Stimulated activated CD4-positive, alpha-beta T cell treated with anti-CD3 and anti-CD28 coated beads, Interleukin-2, amount 100 ng/mL, for 4 hours (primary cell): ENCODE results near the gene NDOR1.

Source experiments
- DNase-seq: peaks from one replicate; pipeline ENCODE4 v3.0.0-alpha.2; 2020; ENCODE audit warnings: low read depth

Gene NDOR1

DNA sequence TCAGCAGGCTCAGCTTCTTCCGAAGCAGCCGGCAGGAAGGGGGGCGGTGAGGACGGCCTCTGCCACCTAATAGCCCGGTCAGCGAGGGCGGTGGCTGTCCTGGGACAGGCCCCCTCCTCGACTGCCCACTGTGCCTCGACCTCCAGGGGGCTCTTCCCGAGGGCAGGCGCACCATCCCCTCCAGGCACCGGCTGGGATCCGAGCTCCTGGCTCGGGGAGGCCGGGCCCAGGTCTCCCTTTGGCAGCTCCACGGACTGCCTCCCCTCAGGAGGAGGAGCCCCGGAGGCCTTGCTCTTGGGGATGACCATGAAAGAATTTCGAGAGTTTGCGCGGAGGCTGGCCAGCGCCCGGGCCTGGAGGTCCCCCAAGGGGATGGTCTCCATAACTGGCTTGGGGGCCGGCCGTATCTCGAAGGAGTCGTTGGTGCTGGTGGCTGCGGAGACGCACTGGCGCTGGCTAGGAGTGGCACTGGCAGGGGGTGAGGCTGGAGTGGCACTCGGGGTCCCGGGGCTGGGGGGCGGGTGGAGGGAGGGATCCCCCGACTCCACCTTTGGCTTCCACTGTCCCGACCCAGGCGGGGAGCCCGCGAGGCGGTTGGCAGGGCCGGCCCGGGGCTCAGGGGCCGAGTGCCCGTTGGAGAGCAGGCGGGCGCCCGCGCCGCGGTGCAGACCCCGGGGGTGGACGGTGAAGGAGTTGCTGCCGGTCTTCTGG is 5.9 kb upstream of the NDOR1 start:
- no peak for DNase-seq

GRCh38 chr9:137200311-137201204 is 4.9 kb upstream of the NDOR1 start, which contains the start of gene TPRN:
Gene TPRN (minus strand): TSS chr9:137200741. CDS start chr9:137200711, 30 bp downstream.
- peak; percentile 98 for DNase-seq

DNA sequence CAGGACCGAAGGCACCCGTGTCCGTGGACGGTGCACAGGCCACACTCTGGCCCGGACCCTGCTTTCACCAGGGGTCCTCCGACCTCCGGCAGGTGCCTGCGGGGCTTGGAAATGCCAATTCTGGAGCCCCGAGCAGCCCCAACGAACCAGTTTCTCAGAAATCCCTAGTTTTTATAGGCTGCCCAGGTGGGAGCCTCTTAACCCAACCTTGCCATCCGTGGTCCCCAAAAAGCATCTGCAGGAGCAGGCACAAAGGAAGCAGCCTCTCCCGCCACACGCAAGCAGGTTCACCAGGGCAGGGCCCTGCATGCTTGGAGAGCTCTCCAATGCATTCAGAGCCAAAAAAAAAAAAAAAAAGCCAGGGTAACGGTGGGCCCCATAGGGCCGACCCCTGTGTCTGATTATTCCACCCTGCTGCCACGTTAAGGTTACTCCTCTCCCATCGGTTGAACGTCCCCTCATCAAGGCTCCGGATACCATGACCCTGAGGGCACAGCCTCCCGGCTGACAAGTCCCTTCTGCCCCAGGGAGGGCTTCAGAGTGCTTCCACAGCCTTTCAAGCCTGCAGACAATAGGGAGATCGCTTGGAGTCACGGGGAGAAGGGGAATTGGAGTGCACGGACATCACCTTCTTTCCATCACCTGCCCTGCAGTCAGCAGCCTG is 4.2 kb upstream of the NDOR1 start:
- DNase-seq, result no peak

DNA sequence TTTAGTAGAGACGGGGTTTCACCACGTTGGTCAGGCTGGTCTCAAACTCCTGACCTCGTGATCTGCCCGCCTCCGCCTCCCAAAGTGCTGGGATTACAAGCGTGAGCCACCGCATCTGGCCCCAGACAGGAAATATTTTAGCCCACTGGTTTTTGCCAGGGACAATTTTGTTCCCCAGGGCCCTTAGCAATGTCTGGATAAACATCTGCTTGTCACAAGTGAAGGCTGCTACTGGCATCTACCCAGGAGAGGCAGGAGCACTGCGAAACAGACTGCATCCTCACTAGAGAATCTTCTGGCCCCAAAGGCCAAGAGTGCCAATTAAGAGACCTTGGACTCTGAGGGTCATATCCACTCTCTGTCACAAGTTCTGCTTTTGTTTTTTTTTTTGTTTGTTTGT is 2.5 kb upstream of the NDOR1 start:
- DNase-seq, result no peak

DNA sequence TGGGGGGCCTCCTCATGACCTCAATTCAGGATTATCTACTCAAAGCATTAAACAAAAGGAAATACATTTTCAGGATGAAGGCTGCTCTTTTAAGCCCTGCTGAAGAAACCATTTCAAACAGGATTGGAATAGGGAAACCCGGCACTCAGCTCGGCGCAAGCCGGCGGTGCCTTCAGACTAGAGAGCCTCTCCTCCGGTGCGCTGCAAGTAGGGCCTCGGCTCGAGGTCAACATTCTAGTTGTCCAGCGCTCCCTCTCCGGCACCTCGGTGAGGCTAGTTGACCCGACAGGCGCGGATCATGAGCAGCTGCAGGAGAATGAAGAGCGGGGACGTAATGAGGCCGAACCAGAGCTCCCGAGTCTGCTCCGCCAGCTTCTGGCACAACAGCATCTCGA is 772 bp upstream of the NDOR1 start:
- DNase-seq, result no peak

- no peak for DNase-seq
Measured at GRCh38 chr9:137206602-137207001, 1.1 kb downstream of the NDOR1 start.

- DNase-seq, result no peak
Measured at GRCh38 chr9:137211532-137211931, 6.0 kb downstream of the NDOR1 start.

DNA sequence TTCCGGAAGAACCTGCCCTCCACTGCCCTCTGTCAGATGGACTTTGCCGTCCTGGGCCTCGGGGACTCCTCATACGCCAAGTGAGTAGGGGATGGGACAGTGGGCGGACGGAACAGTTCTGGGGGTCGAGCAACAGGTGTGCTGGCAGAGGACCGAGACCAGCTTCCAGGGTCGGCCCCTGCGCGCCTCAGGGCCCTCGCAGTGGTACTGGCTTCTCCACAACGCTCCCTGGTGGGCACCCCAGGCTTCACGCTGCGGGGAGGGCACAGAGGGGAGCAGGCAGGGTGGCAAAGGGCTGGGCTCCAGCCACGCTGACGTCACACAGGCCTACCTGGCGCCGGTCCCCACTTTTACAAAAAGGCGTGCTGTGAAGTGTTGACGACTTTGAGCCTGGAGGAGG is 7.0 kb downstream of the NDOR1 start:
- DNase-seq, result no peak

DNA sequence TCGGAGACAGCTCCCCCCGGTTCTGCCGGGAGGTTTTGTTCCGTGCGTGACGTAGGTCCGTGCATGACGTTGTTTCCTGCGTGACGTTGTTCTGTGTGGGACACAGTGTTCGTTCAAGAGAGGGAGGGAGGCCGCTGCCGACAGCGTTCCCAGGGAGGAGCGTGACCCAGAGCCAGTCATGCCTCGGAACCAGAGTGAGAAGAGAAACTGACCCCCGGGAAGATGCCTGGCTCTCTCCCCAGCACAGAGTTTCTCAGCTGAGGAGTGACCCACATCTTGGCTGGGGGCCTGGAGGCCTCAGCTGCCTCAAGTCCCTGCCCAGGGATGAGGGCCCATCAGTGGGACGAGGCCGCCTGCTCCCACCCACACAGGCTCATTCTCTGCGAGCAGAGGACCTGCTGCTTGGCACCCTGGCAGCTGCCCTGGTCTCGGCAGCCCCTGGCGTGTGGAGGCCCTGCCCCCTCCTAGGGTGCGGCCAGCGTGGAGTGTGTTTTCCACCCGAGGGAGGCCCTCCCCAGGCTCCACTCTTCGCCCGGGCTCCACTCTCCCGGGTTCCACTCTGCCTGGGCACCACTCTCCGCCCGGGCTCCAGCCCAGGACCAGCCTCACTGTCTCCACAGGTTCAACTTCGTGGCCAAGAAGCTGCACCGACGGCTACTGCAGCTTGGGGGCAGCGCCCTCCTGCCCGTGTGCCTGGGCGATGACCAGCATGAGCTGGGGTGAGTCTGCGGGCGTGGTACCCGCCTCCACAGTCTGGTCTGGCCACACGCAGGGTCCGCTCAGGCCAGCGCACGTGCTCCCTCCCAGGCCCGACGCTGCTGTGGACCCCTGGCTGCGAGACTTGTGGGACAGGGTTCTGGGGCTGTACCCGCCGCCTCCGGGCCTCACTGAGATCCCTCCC is 7.9 kb downstream of the NDOR1 start:
- DNase-seq, result no peak

GRCh38 chr9:137214620-137215019 is 9.1 kb downstream of the NDOR1 start:
- DNase-seq, result no peak

- no peak for DNase-seq
Measured at GRCh38 chr9:137215196-137215986, 9.9 kb downstream of the NDOR1 start.

DNA sequence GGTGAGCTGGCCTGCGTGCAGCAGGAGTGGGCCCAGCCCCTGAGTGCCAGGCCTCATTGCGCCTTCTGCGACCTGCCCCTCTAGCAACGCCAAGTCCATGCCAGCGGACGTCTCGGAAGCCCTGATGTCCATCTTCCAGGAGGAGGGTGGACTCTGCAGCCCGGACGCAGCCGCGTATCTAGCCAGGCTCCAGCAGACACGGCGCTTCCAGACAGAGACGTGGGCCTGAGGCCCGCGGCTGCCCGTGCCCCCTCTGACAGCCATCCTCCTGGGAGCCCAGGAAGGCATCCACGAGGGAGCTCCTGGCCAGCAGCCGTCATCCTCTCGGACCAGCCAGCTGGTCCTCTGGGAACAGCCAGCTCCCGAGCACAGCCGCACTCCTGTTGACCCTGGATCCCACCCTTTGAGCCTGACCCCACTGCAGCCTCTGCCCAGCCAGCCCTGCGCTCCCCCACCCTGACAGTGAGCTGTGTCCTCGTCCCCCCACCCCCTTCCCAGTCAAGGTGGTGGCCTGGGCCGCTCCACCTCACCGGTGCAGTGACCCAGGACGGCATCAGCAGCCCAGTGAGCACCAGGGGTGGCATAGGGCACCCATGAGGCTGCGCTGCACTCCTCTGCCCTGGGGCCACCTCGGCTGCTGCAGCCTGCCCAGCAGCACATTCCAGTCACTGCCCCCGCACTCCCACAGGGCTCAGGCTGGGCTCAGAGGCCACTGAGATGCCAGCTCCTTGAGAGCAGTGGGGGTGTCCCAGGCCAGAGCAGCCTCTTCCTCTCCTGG is 10.9 kb downstream of the NDOR1 start:
- DNase-seq, result no peak

- no peak for DNase-seq
Measured at GRCh38 chr9:137217276-137218211, 12.0 kb downstream of the NDOR1 start.

DNA sequence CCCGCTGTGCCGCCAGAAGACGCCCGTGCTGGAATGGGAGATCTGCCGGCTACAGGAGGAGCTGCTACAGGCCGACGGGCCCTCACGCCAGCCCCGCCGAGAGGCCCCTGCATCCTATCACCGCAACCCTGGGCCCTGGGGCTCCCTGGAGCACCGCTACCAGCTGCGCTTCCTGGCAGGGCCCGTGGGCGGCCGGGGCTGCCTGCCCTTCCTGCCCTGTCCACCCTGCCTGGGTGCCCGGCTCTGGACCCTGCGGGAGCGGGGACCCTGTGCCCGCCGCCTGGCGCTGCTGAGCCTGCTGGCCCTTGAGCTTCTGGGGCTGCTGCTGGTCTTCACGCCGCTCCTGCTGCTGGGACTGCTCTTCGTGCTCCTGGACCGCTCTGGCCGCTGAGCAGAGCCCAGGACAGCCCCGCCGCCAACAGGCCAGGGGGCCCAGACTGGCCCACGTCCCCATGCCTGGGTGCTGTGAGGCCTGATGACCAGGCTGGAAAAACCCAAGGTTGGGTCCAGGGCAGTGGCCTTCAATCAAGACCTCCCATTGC is 12.8 kb downstream of the NDOR1 start:
- no peak for DNase-seq

DNA sequence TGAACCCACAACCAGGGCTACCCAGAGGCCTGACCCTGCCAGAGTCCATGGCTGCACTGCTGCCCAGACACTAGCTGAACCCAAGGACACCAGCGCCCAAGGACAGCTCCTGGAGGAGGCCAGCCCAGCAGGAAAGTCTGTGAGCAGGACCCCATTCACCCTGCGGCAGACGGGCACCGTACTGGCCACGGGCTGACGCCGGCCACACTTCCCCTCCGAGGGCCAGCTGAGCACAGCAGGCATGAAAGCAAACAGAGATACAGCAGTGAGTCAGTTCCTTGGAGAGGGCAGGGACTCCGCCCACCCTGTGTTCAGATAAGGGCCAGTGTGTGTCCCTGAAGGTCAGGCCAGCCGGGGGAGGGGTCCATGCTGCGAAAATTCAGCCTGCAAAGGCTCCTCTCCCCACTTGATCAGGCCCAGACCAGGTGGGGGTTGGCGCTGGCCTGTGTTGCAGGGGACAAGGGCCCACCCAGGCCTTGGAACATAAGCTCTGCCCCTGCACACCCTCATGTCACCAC is 13.3 kb downstream of the NDOR1 start:
- DNase-seq, result no peak

DNA sequence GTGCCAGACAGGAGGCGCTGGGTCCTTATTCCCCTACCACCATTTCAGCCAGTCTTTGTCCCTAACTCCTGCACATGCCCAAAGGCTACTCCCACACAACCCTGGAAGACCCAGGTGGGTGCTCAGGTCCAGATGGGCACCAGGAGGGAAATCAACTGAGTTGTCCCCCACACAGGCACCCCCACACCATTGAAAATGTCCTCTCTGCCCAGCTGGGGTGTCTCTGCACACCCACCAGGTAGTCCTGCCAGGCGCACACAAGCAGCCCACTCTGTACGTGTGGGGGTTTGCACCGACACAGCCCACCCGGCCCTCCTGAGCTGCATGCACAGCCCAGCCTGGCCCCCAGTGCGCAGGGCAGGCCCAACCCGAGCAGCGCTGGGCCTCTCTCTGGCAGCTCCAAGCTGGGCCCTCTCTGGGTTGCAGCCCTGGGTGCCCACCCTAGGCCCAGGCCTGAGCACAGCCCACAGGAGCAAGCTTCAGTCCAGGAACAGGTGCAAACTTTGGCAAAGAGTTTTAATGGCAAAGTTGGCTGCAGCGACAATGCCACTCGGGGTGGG is 14.3 kb downstream of the NDOR1 start:
- no peak for DNase-seq

- no peak for DNase-seq
Measured at GRCh38 chr9:137220317-137221094, 15.0 kb downstream of the NDOR1 start.
